Stomach (tissue), 4 donors: ENCODE measurements around the gene TTC32.

Experiments
- EP300 ChIP-seq: sonication (generic); formaldehyde crosslinking; IDR thresholded peaks from one replicate; pipeline ENCODE4 v1.6.1; 2017; ENCODE audit warnings: antibody characterized with exemption
- POLR2A ChIP-seq, 4 donors: fragments of 450-650 bp; IDR thresholded peaks; one replicate each; pipeline ENCODE4 v1.6.1; 2016; ENCODE audit warnings: antibody characterized with exemption in 4 of 4, control low read depth in 2 of 4, mild to moderate bottlenecking in 1 of 4, moderate library complexity in 1 of 4
- POLR2AphosphoS5 ChIP-seq, 3 donors: sonication (generic); formaldehyde crosslinking; IDR thresholded peaks; one replicate each; pipeline ENCODE4 v1.6.1; 2016; ENCODE audit warnings: antibody characterized with exemption in 3 of 3
- TF ChIP-seq, protein P1 (sequence below), 7 experiments: fragments of 450-650 bp in 4 of 7; fragments of 200-600 bp in 3 of 7; sonication (generic) in 3 of 7; IDR thresholded peaks; one replicate each; pipeline ENCODE4 v1.5.1; 2016 to 2019; ENCODE audit warnings: antibody characterized with exemption in 7 of 7, control low read depth in 2 of 7, mild to moderate bottlenecking in 1 of 7

DNA sequence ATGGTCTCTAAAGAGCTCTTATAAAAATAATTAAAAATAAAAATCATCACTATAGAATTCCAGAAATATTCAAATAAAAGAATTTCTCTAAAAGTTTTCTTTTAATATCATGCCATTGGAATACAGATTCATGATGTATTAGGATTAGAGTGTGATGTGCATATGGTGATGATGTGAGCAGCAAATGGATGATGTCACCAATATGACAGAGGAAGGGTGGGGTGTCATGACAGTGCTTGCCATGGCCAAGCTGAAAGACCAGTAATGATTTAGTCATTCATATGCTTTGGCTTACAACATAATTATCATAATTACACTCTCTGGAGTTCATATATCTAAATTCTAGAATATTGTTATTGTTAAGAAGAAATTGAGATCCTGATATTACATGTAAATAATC is 27.4 kb upstream of the TTC32 start:
- TF ChIP-seq POLR2A (IDR thresholded peaks at IDR 0.05) (no peak), EP300 (no peak), POLR2AphosphoS5 (IDR thresholded peaks at IDR 0.05) (no peak)
- TF ChIP-seq, protein P1, sequence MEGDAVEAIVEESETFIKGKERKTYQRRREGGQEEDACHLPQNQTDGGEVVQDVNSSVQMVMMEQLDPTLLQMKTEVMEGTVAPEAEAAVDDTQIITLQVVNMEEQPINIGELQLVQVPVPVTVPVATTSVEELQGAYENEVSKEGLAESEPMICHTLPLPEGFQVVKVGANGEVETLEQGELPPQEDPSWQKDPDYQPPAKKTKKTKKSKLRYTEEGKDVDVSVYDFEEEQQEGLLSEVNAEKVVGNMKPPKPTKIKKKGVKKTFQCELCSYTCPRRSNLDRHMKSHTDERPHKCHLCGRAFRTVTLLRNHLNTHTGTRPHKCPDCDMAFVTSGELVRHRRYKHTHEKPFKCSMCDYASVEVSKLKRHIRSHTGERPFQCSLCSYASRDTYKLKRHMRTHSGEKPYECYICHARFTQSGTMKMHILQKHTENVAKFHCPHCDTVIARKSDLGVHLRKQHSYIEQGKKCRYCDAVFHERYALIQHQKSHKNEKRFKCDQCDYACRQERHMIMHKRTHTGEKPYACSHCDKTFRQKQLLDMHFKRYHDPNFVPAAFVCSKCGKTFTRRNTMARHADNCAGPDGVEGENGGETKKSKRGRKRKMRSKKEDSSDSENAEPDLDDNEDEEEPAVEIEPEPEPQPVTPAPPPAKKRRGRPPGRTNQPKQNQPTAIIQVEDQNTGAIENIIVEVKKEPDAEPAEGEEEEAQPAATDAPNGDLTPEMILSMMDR (IDR thresholded peaks at IDR 0.05) = no peak
